ENCODE data around the gene ATP9A. TPM values are rescaled to one million over a fixed set of nuclear protein-coding genes. Genes with fewer than 3 reads are reported as not detected.
"Not testable (repeated sequence)": the region's sequence is repeated elsewhere in the genome, so short reads cannot be mapped to it uniquely, and the experiment has no call there.

The ATP9A gene
- total and polyA plus RNA-seq, 2 donors from 2014 or later, result 7.1 to 40.2 TPM

DNA sequence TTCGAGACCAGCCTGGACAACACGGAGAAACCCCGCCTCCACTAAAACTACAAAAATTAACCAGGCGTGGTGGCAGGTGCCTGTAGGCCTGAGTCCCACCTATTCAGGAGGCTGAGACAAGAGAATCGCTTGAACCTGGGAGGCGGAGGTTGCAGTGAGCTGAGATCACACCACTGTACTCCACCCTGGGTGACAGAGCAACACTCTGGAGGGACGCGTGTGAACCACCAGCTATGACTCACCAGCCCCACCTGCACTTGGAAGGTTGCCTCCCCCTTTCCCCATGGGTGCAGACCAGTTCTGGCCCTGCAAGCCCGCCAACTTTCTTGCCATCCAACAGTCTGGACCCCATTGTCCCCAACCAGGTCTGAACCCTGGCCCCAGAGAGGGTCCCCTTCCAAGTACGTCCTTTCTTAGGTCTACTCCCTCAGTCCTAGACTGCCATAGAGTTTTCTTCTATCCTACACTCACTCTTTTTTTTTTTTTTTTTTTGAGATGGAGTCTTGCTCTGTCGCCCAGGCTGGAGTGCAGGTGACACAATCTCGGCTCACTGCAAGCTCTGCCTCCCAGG is 29.2 kb downstream of the ATP9A start:
- Histone ChIP-seq H3K4me1 (ENCODE audit: control insufficient read depth in 2 of 3, insufficient read depth in 2 of 3, low read depth in 1 of 3, low read length in 3 of 3) (peaks cover 0 to 4% (median 0%) of the 10 kb centered on the region in 3 donors), H3K27ac (ENCODE audit: low read depth in 2 of 2, low read length in 2 of 2) (no peak overlapping the region), H3K36me3 (ENCODE audit: control insufficient read depth in 2 of 3, insufficient read depth in 3 of 3, low read length in 3 of 3) (no peaks in the 10 kb centered on the region), H3K9ac (ENCODE audit: low read length in 3 of 3) (no peak overlapping the region), H3K27me3 (ENCODE audit: control insufficient read depth, insufficient read depth, low read length) (no peaks in the 10 kb centered on the region), H3K4me3 (ENCODE audit: low read length in 3 of 3) (no peak overlapping the region), H3K9me3 (ENCODE audit: control insufficient read depth in 2 of 3, insufficient read depth in 1 of 3, low read length in 3 of 3) (no peaks in the 10 kb centered on the region)
- intact Hi-C loops (cut with DNase I), result no loop called here
- DNase-seq (no peak), FAIRE-seq (no peak)
- TF ChIP-seq, protein P1, sequence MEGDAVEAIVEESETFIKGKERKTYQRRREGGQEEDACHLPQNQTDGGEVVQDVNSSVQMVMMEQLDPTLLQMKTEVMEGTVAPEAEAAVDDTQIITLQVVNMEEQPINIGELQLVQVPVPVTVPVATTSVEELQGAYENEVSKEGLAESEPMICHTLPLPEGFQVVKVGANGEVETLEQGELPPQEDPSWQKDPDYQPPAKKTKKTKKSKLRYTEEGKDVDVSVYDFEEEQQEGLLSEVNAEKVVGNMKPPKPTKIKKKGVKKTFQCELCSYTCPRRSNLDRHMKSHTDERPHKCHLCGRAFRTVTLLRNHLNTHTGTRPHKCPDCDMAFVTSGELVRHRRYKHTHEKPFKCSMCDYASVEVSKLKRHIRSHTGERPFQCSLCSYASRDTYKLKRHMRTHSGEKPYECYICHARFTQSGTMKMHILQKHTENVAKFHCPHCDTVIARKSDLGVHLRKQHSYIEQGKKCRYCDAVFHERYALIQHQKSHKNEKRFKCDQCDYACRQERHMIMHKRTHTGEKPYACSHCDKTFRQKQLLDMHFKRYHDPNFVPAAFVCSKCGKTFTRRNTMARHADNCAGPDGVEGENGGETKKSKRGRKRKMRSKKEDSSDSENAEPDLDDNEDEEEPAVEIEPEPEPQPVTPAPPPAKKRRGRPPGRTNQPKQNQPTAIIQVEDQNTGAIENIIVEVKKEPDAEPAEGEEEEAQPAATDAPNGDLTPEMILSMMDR (IDR thresholded peaks at IDR 0.05; ENCODE audit: borderline replicate concordance, extremely low read depth, insufficient read depth), result no peak

DNA sequence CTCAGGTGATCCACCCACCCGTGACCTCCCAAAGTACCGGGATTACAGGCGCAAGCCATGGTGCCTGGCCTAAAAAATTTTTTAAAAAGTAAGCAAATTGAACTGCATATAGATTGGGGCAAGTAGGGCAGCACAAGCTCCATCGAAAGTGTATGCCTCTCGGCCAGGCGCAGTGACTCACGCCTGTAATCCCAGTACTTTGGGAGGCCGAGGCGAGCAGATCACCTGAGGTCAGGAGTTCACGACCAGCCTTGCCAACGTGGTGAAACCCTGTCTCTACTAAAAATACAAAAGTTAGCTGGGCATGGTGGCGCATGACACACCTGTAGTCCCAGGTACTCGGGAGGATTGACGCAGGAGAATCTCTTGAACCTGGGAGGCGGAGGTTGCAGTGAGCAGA is 29.9 kb downstream of the ATP9A start:
- not testable (repeated sequence) for FAIRE-seq

DNA sequence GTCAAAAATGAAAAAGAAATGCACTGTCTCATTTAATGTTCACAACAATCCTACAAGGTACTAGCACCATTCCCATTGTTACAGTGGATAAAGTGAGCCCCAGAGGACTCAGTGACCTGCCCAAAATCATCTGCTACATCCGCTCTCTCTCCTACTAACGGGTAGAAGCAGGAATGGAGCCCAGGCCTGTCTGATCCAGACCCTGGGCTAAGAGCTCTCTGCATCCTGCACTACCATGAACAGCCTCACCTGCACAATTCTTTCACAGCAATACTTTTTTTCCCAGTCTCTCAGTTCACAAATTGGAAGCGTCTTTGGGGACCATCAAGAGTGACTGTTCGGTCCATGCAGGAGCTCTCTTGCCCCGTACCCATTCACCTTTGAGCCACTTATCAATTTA is 31.2 kb downstream of the ATP9A start:
- H3K27me3 ChIP-seq (ENCODE audit: control insufficient read depth, insufficient read depth, low read length), result no peaks in the 10 kb centered on the region
- no peaks in the 10 kb centered on the region for H3K9me3 ChIP-seq (ENCODE audit: control insufficient read depth in 2 of 3, insufficient read depth in 1 of 3, low read length in 3 of 3)
- intact Hi-C loops (cut with DNase I), result no loop called here
- no peaks in the 10 kb centered on the region for H3K36me3 ChIP-seq (ENCODE audit: control insufficient read depth in 2 of 3, insufficient read depth in 3 of 3, low read length in 3 of 3)
- no peaks in the 10 kb centered on the region for H3K4me1 ChIP-seq (ENCODE audit: control insufficient read depth in 2 of 3, insufficient read depth in 2 of 3, low read depth in 1 of 3, low read length in 3 of 3)
- H3K27ac ChIP-seq (ENCODE audit: low read depth in 2 of 2, low read length in 2 of 2), result no peak overlapping the region
- H3K4me3 ChIP-seq (ENCODE audit: low read length in 3 of 3), result no peak overlapping the region
- no peak for FAIRE-seq
- TF ChIP-seq, protein P1 (IDR thresholded peaks at IDR 0.05; ENCODE audit: borderline replicate concordance, extremely low read depth, insufficient read depth), result no peak
- DNase-seq, result no peak
- H3K9ac ChIP-seq (ENCODE audit: low read length in 3 of 3), result no peak overlapping the region

More for the DNA sequence above, 29.9 kb downstream of the ATP9A start:
- H3K4me3 ChIP-seq (ENCODE audit: low read length in 3 of 3); H3K27me3 ChIP-seq (ENCODE audit: control insufficient read depth, insufficient read depth, low read length); H3K9ac ChIP-seq (ENCODE audit: low read length in 3 of 3); H3K27ac ChIP-seq (ENCODE audit: low read depth in 2 of 2, low read length in 2 of 2); H3K9me3 ChIP-seq (ENCODE audit: control insufficient read depth in 2 of 3, insufficient read depth in 1 of 3, low read length in 3 of 3); DNase-seq; intact Hi-C loops (cut with DNase I); H3K36me3 ChIP-seq (ENCODE audit: control insufficient read depth in 2 of 3, insufficient read depth in 3 of 3, low read length in 3 of 3); H3K4me1 ChIP-seq (ENCODE audit: control insufficient read depth in 2 of 3, insufficient read depth in 2 of 3, low read depth in 1 of 3, low read length in 3 of 3): not testable (repeated sequence)

DNA sequence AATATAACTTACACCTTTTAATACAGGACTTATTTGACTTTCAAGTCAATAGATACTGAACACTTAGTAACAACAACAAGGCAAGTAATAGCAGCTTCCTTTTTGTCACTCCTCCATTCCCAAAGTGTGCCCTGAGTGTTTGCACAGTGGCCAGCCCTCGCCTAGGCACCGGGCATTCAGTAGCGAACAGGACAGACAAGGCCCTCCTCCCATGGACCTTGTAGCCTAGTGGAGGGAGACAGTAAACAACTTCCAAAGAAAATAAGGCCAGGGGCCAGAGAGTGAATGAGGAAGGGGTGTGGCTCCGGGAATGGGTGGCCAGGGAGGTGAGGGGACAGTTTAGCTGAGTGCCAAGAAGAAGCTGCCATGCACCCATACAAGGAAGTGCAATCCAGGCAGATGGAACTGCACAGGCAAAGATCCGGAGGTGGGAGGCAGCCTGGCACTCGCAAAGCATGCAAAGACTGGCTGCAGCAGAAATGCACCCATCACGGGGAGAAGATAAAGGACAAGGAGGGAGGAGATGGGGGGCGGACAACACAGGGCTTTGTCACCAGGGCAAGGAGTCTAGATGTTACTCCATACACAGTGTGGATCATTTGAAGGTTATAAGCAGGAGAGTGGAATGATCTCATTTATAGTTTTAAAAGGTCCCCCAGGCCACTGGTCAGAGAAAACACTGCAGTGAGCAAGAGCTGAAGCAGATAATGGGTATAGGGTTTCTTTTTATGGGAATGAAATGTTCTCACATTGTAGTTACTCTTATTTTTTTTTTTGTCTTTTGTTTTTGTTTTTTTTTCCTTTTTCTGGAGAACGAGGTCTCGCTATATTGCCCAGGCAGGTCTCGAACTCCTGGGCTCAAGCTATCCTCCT is 32.2 kb downstream of the ATP9A start:
- no peak overlapping the region for H3K4me3 ChIP-seq (ENCODE audit: low read length in 3 of 3)
- H3K9me3 ChIP-seq (ENCODE audit: control insufficient read depth in 2 of 3, insufficient read depth in 1 of 3, low read length in 3 of 3), result no peaks in the 10 kb centered on the region
- intact Hi-C loops (cut with DNase I), result no loop called here
- FAIRE-seq (no peak), DNase-seq (peak in 1 of 5 donors; percentile 29)
- no peaks in the 10 kb centered on the region for H3K36me3 ChIP-seq (ENCODE audit: control insufficient read depth in 2 of 3, insufficient read depth in 3 of 3, low read length in 3 of 3)
- no peak overlapping the region for H3K9ac ChIP-seq (ENCODE audit: low read length in 3 of 3)
- no peaks in the 10 kb centered on the region for H3K4me1 ChIP-seq (ENCODE audit: control insufficient read depth in 2 of 3, insufficient read depth in 2 of 3, low read depth in 1 of 3, low read length in 3 of 3)
- H3K27me3 ChIP-seq (ENCODE audit: control insufficient read depth, insufficient read depth, low read length), result no peaks in the 10 kb centered on the region
- no peak overlapping the region for H3K27ac ChIP-seq (ENCODE audit: low read depth in 2 of 2, low read length in 2 of 2)
- TF ChIP-seq, protein P1 (IDR thresholded peaks at IDR 0.05; ENCODE audit: borderline replicate concordance, extremely low read depth, insufficient read depth), result no peak

Data from kidney (tissue), 14 donors.